ENCODE data around the gene TSPAN18. TPM values are rescaled to one million over a fixed set of nuclear protein-coding genes. Genes with fewer than 3 reads are reported as not detected.

Gene TSPAN18
- total RNA-seq, 1 experiment from 2014 or later = 18.3 TPM

GRCh38 chr11:44811841-44812448 is 85.2 kb downstream of the TSPAN18 start:
- no peaks in the 10 kb centered on the region for H3K4me1 ChIP-seq (ENCODE audit: control insufficient read depth in 1 of 2, insufficient read depth in 2 of 2, low read length in 2 of 2)
- H2AFZ ChIP-seq (ENCODE audit: low read depth, low read length, poor library complexity, severe bottlenecking) = no peak overlapping the region
- H3K27ac ChIP-seq (ENCODE audit: low read depth, low read length) = no peak overlapping the region
- H3K4me3 ChIP-seq (replicated peaks in 1 of 2; ENCODE audit: low read depth in 1 of 2, low read length in 2 of 2) = no peak overlapping the region
- TF ChIP-seq POLR2A (IDR thresholded peaks at IDR 0.05; ENCODE audit: borderline replicate concordance, extremely low read depth, insufficient read depth, insufficient read length) (no peak), ELF1 (IDR thresholded peaks at IDR 0.05; ENCODE audit: borderline replicate concordance, low read depth) (no peak), EGR1 (IDR thresholded peaks at IDR 0.05; ENCODE audit: low read depth) (no peak), ZBTB33 (IDR thresholded peaks at IDR 0.05; ENCODE audit: extremely low read depth, insufficient replicate concordance, low read length) (no peak)
- TF ChIP-seq, protein P1, sequence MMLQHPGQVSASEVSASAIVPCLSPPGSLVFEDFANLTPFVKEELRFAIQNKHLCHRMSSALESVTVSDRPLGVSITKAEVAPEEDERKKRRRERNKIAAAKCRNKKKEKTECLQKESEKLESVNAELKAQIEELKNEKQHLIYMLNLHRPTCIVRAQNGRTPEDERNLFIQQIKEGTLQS (IDR thresholded peaks at IDR 0.05) = no peak
- no peak overlapping the region for H3K4me2 ChIP-seq (ENCODE audit: low read length)
- H4K20me1 ChIP-seq (ENCODE audit: insufficient read depth) = no peaks in the 10 kb centered on the region
- H3K36me3 ChIP-seq (ENCODE audit: control insufficient read depth in 1 of 2, insufficient read depth in 2 of 2, low read length in 2 of 2) = no peaks in the 10 kb centered on the region
- ChIA-PET RAD21 (ENCODE audit: low non-redundant PET in 1 of 2, low total read pairs in 2 of 2, uncharacterized antibody in 2 of 2, unreplicated experiment in 2 of 2) (no interaction called here), POLR2A (no interaction called here), CTCF (no interaction called here)
- intact Hi-C loops (cut with micrococcal nuclease) = no loop called here
- no peak overlapping the region for H3K9ac ChIP-seq (ENCODE audit: low read length)
- no TSS peak for BruUV-seq (replicated peaks)
- no peaks in the 10 kb centered on the region for H3K9me2 ChIP-seq (ENCODE audit: insufficient read depth)
- no peak for ATAC-seq
- no peaks in the 10 kb centered on the region for H3K27me3 ChIP-seq (ENCODE audit: insufficient read depth, low read length)
- H3K79me2 ChIP-seq (ENCODE audit: insufficient read depth, low read length) = no peaks in the 10 kb centered on the region
- H3K9me3 ChIP-seq (ENCODE audit: control insufficient read depth in 1 of 2, insufficient read depth in 1 of 2, low read depth in 1 of 2, low read length in 2 of 2) = no peaks in the 10 kb centered on the region
- DNase-seq (ENCODE audit: low read depth, low spot score) = no peak

- intact Hi-C loops (cut with micrococcal nuclease) = no loop called here
- CTCF ChIA-PET = no interaction called here
- Histone ChIP-seq H3K27ac (ENCODE audit: low read depth, low read length) (no peak overlapping the region), H3K4me1 (ENCODE audit: control insufficient read depth in 1 of 2, insufficient read depth in 2 of 2, low read length in 2 of 2) (no peaks in the 10 kb centered on the region), H3K79me2 (ENCODE audit: insufficient read depth, low read length) (no peaks in the 10 kb centered on the region), H3K4me3 (replicated peaks in 1 of 2; ENCODE audit: low read depth in 1 of 2, low read length in 2 of 2) (no peak overlapping the region), H4K20me1 (ENCODE audit: insufficient read depth) (no peaks in the 10 kb centered on the region), H2AFZ (ENCODE audit: low read depth, low read length, poor library complexity, severe bottlenecking) (no peak overlapping the region), H3K4me2 (ENCODE audit: low read length) (no peak overlapping the region), H3K36me3 (ENCODE audit: control insufficient read depth in 1 of 2, insufficient read depth in 2 of 2, low read length in 2 of 2) (no peaks in the 10 kb centered on the region), H3K9me3 (ENCODE audit: control insufficient read depth in 1 of 2, insufficient read depth in 1 of 2, low read depth in 1 of 2, low read length in 2 of 2) (no peaks in the 10 kb centered on the region), H3K9ac (ENCODE audit: low read length) (no peak overlapping the region), H3K9me2 (ENCODE audit: insufficient read depth) (no peaks in the 10 kb centered on the region), H3K27me3 (ENCODE audit: insufficient read depth, low read length) (no peaks in the 10 kb centered on the region)
- POLR2A ChIA-PET = no interaction called here
- RAD21 ChIA-PET (ENCODE audit: low non-redundant PET in 1 of 2, low total read pairs in 2 of 2, uncharacterized antibody in 2 of 2, unreplicated experiment in 2 of 2) = no interaction called here
- TF ChIP-seq RAD21 (IDR thresholded peaks at IDR 0.05; ENCODE audit: low read depth) (no peak), SIN3A (IDR thresholded peaks at IDR 0.05; ENCODE audit: low read depth) (no peak), TCF7L2 (IDR thresholded peaks at IDR 0.05; ENCODE audit: borderline replicate concordance, extremely low read depth, insufficient read depth, insufficient read length) (no peak)
- TF ChIP-seq, protein P2, sequence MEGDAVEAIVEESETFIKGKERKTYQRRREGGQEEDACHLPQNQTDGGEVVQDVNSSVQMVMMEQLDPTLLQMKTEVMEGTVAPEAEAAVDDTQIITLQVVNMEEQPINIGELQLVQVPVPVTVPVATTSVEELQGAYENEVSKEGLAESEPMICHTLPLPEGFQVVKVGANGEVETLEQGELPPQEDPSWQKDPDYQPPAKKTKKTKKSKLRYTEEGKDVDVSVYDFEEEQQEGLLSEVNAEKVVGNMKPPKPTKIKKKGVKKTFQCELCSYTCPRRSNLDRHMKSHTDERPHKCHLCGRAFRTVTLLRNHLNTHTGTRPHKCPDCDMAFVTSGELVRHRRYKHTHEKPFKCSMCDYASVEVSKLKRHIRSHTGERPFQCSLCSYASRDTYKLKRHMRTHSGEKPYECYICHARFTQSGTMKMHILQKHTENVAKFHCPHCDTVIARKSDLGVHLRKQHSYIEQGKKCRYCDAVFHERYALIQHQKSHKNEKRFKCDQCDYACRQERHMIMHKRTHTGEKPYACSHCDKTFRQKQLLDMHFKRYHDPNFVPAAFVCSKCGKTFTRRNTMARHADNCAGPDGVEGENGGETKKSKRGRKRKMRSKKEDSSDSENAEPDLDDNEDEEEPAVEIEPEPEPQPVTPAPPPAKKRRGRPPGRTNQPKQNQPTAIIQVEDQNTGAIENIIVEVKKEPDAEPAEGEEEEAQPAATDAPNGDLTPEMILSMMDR (IDR thresholded peaks at IDR 0.05 in 2 of 3, conservative IDR thresholded peaks at IDR 0.05 in 1 of 3; ENCODE audit: borderline replicate concordance in 1 of 3, insufficient read depth in 1 of 3, low read depth in 2 of 3, low read length in 2 of 3) = no peak
- ATAC-seq = no peak
- BruUV-seq (replicated peaks) = no TSS peak
- DNase-seq (ENCODE audit: low read depth, low spot score) = no peak
Measured at GRCh38 chr11:44812971-44813370, 86.2 kb downstream of the TSPAN18 start.

Data from HCT116 (cell line).